Fibroblast of villous mesenchyme (primary cell): ENCODE data around the gene ELMOD3. TPM values are rescaled to one million over a fixed set of nuclear protein-coding genes. Genes with fewer than 3 reads are reported as not detected.
A peak's percentile ranks its signal among the peaks of the same experiment; 100 is the strongest.

Experiments
- DNase-seq: peaks from one replicate; pipeline ENCODE4 v3.0.0-alpha.2; 2010; ENCODE audit warnings: low read depth
- H3K4me3 ChIP-seq: 2 replicates; pipeline ENCODE4 v1.5.1; 2011; ENCODE audit warnings: low read depth, mild to moderate bottlenecking, low read length
- total RNA-seq: library from RNA; depleted of rRNA; stranded (reverse); fragments of >200 nt; gene quantifications from 2 replicates; pipeline ENCODE4 v1.2.3, GENCODE V29; 2012
- TF ChIP-seq, protein P1 (sequence below): IDR thresholded peaks from 2 replicates; pipeline ENCODE4 v1.5.1; 2012; ENCODE audit warnings: low read depth, mild to moderate bottlenecking, low read length; ENCODE audit not compliant: insufficient read depth

Gene ELMOD3
- total RNA-seq, 1 donor, result 19.4 TPM

DNA sequence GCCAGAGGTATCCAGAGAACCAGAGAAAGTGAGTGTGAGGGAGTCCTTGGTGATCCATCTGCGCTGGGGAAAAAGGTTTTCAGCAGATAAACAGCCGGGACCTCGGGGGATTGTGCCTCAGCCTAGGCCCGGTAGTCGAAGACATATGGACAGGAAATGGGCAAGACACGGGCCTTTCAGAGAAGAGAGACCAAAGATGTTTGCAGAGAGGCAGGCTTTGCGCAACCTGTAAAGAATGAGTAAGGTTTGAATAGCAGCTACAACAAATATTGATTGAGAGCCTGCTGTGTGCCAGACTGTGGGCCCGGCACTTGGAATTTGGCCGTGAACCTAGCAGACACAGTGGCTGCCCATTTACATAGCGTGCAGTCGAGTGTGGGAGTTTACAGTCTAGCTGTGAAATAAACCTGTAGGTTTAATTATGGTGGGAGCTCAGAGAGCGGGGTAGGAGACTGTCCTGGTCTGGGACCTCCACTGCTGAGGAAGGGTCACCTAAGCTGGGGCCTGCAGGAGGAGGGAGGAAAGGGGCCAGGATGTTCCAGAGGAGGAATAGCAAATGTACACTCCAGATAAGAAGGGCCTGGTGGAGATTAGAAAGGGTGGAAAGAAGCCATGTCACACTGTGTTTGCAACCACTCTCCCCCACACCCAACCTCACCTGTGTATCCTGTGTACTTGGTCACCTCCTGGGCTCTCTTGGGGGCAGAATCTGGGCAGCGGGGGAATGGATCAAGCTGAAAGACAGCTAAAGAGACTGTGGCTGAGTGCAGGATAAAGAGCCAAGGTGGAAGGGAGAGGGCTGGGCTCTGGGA, 66.9 kb downstream of the ELMOD3 start:
- H3K4me3 ChIP-seq, result no peak overlapping the region
- DNase-seq, result peak; percentile 75
- TF ChIP-seq, protein P1, sequence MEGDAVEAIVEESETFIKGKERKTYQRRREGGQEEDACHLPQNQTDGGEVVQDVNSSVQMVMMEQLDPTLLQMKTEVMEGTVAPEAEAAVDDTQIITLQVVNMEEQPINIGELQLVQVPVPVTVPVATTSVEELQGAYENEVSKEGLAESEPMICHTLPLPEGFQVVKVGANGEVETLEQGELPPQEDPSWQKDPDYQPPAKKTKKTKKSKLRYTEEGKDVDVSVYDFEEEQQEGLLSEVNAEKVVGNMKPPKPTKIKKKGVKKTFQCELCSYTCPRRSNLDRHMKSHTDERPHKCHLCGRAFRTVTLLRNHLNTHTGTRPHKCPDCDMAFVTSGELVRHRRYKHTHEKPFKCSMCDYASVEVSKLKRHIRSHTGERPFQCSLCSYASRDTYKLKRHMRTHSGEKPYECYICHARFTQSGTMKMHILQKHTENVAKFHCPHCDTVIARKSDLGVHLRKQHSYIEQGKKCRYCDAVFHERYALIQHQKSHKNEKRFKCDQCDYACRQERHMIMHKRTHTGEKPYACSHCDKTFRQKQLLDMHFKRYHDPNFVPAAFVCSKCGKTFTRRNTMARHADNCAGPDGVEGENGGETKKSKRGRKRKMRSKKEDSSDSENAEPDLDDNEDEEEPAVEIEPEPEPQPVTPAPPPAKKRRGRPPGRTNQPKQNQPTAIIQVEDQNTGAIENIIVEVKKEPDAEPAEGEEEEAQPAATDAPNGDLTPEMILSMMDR, result no peak

DNA sequence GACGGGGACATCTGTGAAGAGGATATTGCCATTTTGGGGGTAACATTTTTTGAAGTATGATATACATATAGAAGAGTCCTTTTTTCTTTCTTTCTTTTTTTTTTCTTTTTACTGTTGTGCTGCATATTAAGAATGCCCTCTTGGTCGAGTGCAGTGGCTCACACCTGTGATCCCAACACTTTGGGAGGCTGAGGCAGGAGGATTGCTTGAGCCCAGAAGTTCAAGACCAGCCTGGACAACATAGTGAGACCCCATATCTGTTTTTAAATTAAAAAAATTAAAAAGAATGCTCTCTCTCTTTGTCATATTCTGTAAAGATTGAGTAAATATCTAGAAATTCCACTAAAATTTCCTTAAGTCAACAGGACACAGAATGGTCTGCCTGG, 67.5 kb downstream of the ELMOD3 start:
- no peak for DNase-seq
- no peak overlapping the region for H3K4me3 ChIP-seq
- TF ChIP-seq, protein P1, result no peak

DNA sequence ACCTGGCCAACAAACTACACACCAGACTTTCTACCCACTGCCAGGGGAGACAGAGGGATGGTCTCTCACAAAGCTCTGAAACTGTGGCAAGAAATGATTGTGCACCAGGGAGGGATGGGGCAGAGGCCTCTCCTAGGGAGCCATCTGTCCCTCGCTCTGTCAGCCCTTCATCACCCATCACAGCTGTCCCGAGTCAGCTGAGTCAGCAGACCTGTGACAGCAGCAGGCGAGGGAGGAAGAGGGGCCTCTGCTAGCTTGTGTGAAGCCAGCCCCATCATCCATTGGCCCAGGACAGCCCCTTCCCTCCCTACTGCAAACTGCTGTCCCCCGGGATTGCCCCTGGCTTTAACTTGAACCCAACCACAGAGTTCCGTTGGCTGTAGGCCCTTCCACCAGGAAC, 69.0 kb downstream of the ELMOD3 start:
- H3K4me3 ChIP-seq, result no peak overlapping the region
- DNase-seq, result no peak
- TF ChIP-seq, protein P1, result no peak

DNA sequence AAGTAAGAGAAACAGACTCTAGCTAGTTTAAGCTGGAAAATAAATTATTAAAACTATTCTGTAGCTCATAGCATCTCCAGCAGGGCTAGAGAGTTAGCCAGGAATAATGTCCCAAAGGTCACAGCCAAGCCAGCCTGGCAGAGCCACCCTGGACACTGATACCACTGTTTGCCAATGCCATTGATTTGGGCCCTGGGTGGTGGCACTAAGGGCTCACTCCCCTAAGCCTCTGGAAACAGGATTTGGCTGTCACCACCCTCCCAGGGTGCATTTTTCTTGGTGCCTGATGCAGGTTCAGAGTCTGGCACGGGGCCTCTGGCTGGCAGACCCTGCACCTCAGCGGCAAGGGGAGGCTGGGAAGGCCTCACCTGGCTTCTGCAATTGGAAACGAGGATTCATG, 71.0 kb downstream of the ELMOD3 start:
- TF ChIP-seq, protein P1, result no peak
- no peak for DNase-seq
- H3K4me3 ChIP-seq, result no peak overlapping the region

DNA sequence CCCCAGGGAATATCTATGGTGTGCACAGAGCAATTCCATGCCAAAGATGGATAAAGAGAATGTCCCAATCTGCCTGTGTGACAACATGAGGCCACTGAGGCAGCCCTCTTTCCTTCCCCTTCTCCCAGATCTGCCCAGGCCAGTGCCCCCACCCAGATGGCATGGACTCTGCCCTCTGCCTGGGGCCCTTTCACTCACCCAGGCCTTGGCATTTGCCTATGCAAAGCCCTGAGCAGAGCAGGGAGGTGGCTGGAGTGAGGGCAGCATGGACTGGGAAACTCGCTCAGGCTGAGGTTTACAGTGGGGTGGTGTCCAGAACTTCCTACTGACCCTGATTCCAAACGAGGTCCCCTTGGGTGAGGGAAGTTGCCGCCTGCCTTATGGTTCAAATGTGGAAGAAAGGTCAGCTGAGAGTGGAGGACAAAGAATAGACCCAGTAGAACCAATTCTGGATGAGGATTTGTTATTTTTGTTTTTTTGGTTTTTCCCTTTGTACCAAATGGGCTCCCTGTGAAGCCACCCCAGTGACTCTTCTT, 72.8 kb downstream of the ELMOD3 start:
- TF ChIP-seq, protein P1, result no peak
- DNase-seq, result no peak
- H3K4me3 ChIP-seq, result no peak overlapping the region

DNA sequence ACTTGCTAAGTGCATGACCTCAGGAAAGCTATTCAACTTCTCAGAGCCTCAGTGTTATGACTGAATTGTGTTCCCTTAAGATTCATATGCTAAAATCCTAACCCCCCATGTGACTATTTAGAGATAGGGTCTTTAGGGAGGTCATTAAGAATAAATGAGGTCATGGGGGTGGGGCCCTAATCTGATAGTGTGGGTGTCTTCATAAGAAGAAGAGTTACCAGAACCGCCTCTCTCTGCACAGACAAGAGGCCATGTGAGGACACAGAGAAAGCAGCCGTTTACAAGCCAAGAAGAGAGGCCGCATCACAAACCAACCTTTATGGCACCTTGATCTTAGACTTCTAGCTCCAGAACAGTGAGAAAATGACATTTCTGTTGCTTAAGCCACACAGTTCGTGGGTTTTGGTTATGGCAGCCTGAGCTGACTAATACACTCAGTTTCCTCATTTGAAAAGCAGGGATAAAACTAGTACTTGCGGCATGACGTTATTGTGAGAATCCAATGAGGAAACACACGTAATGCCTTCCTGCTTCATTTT, 73.8 kb downstream of the ELMOD3 start:
- no peak for DNase-seq
- H3K4me3 ChIP-seq, result no peak overlapping the region

More for the DNA sequence above, 73.8 kb downstream of the ELMOD3 start:
- TF ChIP-seq, protein P1, result no peak
